SKM-1 treated with dmso at 0.1 percent for 144 hours (cell line): ENCODE results near the gene GNAT2.
A peak's percentile ranks its signal among the peaks of the same experiment; 100 is the strongest.

Source experiments
- DNase-seq: peaks from one replicate; lab custom pipeline; 2025; ENCODE audit not compliant: unreplicated experiment; lab: John Stamatoyannopoulos, UW

Gene GNAT2

DNA sequence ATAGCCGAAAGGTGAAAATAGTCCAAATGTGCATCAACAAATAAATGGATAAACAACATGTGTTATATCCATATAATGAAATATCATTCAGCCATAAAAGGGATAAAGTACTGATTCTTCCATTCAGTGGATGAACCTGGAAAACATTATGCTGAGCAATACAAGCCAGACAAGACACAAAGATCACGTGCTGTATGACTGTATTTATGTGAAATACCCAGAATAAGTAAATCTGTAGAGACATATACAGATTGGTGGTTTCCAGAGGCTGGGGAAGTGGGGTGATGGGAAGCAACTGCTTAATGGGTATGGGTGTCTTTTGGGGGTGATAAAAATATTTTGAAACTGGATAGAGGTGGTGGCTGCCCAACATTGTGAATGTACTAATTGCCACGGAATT is 23.2 kb upstream of the GNAT2 start:
- no peak for DNase-seq

DNA sequence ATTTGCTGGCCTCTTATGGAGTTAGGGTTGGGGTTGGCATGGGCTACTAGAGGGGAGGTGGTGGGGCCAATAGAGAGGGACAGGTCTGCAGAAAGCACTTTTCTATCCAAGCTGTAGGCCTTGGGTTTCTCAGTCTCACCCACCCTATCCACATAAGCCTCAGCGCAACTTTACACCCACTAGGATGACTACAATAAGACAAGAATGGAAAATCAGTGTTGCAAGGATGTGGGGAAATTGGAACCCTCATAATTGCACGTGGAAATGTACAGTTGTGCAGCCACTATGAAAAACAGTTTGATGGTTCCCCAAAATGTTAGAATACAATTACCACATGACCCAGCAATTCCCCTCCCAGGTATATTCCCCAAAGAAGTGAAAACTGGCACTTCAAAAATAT is 22.4 kb upstream of the GNAT2 start:
- no peak for DNase-seq

DNA sequence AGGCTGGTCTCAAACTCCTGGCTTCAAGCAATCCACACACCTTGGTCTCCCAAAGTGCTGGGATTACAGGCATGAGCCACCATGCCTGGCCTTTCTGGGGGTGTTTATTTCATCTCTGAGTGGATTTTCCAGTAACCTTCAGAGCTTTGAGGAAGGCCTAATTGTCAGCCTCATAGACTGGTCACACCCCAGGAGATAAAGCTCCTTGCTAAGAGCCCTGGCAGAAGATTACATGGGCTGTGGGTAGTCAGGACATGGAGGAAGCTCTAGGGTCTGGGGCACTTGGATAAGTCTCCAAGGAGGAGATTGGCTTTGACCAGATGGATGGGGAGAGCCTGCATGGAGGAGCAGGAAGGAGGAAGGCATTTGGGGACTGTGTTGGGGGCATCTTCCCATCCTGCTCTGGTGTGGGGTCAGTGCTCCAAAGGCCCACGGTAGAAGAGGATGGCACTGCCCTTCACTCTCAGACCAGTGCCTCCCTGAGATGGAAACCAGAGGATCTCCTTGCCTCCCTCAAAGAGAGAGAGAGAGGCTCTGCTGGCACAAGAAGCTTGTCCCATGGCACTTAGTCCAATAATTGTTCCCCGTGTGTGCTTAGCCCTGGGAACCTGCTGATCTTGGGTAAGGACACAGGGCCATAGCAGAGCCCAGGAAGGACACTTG is 21.8 kb upstream of the GNAT2 start:
- DNase-seq = no peak

DNA sequence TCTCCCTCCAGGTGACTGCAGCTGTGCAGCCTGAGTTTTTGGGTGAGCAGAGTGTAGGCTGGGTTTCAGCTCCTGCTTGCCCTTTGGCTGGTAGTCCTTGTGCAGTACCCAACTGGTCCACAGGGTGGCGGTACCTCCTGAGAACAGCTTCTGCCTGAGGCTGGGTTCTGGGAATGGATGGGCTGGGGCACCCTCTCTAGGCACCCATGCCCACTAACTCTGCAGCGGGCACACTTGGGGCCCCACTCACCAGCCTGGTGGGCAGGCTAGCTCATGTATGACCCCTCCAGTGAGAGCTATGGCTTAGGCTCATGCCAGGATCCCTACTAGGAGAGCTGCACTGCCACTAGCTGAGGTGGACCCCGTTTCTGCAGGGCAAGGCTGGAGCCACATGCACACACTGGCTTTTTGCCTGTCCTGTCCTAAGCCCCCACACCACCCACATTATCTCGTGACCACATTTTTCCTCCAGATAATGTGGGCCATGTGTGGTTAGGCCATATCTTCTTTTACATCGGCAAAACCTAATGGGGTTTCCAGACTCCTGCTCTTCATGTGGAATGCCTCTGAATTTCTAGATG is 21.0 kb upstream of the GNAT2 start:
- peak; percentile 55 for DNase-seq

DNA sequence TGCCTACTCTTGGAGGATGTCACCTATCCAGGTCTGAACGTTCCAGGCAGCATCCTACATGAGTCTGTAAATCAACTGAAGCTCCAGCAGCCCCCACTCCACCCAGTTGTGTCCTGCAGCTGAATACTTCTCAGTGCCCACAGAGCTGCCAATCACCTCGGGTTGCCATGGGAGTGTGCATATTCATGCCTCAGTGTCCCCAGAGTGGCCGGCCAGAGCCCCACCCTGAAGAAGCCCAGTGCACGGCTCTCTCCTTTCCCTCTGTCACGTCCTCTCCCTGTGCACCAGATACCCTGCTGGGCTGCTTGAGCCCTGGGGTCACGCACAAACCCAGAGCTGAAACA is 20.4 kb upstream of the GNAT2 start:
- no peak for DNase-seq

DNA sequence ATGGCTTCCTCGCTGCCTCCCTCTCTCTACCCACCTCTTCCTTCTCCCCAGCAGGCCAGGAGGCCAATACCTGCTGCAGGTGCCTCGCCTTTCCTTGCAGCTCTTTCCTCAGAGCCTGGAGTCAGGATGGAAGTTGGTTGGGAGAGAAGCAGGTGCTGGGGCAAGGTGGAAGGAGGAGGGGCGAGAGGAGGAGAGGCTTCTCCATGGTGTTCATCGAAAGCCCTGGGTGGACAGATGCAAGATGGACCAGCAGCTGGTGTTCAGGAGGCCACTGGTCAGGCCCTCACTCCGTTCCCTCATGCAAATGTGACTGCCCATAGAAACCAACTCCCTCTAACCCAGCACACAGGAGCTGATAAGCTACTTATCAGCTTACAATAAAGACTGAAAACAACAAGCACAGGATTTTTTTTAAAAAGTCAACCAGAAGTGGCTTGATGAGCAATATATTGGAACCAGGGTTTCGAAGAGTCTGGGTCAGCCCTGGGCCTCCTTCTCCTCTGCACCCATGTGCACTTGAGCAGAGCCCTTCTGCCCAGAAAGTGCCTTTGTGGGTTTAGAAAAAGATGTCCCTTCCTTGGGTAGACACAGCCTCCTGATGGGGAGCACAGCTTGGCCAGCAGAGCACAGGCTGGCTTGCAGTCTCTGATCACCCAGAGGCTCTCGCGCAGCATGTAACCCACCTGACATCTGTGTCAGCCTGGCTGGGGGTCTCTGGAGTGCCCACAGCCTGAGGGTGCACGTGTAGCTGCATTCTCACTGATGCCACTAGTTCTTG is 19.8 kb upstream of the GNAT2 start:
- DNase-seq = no peak

DNA sequence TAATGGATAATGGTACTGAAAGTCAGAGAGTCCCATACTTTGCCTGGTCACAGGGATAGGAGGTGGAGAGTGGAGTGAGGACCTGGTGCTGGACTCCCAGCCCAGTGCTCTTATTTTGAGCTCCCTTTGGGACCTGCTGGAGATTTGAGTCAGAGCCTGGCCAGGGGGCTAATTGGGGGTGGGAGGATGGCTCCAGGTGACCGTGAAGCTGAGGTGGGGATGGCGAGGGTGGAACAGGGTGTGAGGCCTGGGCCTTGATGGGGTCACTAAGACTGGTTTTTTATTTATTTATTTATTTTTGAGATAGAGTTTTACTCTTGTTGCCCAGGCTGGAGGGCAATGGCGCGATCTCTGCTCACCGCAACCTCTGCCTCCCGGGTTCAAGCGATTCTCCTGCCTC is 18.0 kb upstream of the GNAT2 start:
- no peak for DNase-seq

DNA sequence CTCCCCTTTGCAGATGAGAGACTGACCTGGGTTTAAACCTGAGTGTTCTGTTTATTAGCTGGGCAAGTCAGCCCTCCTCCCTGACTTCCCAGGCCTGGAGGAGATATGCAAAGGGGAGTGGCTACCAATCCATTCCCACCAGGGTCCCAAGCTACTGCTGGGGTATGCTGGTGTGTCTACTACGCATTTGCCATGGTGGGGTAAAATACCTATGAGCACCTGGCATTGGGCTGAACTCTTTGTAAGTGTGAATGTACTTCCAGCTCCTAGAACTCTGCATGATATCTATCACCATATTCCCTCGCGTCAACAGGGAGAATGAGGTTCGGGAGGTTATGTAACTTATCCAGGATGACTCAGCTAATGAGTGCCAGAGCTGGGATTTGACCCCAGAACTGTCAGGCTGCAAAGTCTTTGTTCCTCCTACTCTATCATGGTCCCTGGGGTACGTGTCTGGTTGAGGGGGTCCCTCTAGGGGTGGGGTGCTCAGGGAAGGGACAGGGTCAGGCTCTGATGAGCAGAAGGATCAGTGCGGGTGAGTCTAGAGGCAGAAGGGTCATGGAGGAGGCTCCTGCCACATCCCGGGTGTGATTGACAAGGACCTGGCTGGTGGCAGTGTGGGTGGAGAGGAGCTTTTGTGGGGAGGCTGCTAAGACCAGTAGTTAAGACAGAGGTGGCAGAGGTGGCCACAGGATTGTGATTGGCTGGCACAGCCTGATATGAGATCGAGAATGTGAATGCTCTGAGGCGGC is 17.0 kb upstream of the GNAT2 start:
- DNase-seq = no peak

DNA sequence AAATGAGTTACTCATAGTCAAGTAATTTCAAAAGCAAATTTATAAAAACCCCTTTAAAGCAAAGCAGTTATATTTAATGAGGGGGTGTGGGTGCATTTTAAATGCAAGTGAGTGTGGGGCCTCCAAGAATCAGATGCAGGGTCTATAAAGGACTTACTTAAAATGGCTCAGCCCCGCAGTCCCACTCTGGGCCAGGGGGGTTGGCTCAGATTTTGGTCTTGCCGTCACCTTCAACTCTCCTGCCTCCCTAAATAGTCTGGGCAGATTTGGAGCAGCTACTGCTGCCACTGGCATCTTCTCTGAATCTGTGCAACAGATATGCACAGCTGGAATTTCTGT is 16.4 kb upstream of the GNAT2 start:
- no peak for DNase-seq

DNA sequence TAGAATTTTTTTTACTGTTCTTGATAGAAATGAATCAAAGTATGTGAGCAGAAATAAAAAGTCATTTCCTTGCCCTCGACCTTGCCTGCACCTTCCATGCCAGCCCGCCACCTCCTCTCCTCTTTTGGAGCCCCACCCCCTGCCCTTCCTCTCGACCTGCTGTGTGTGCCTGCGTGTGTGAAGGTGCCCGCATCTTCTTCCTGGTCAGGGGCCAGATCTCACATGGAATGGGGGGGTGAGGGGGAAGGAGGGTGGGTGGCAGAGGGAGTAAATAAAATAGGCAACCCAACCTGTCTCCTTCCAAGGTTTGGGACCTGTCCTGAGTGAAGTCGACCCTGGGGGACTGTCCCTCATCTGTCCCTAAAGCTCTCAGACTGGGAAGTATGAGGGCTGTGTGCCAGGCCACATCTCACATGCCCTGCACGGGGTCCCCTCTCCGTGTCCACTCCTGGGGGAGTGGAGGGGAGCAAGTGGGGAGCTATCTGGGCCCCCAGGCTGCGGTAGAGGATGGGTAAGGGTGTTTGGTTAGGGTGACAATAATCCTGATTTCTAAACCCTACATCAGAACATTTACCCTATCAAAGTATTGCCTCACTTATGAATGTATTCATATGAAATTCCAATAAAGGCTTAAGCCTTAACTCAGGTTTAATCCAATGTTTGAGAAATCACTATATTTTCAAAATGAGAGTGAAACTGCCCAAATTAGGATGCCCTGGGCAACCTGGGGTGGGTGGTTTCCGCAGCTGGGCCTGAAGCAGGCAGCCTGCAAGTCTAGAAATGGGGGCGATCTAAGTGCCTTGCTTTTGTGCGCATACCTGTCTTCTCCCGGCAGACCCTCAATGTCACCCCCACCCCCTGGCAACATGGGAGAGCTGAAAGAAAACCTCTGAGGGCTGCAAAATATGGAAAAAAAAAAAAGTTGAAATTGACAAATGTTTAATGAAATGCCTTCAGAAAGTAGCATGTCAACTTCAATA is 15.6 kb upstream of the GNAT2 start:
- DNase-seq = no peak

DNA sequence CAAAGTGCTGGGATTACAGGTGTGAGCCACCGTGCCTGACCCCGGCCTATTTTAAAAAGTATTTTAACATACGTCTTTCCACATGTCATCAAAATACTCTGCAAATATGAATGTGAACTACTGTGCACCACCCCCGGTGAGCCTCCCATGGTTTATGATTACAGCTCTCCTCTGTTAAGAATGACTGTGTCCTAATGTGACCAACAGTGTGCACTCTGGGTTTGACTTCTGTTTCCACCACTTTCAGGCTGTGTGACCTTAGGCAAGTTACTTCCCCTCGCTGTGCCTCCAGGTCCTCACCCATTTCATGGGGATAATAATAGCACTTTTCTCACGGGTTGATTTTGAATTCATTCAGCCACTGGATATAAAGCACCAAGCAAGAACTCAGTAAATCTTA is 14.9 kb upstream of the GNAT2 start:
- DNase-seq = no peak

DNA sequence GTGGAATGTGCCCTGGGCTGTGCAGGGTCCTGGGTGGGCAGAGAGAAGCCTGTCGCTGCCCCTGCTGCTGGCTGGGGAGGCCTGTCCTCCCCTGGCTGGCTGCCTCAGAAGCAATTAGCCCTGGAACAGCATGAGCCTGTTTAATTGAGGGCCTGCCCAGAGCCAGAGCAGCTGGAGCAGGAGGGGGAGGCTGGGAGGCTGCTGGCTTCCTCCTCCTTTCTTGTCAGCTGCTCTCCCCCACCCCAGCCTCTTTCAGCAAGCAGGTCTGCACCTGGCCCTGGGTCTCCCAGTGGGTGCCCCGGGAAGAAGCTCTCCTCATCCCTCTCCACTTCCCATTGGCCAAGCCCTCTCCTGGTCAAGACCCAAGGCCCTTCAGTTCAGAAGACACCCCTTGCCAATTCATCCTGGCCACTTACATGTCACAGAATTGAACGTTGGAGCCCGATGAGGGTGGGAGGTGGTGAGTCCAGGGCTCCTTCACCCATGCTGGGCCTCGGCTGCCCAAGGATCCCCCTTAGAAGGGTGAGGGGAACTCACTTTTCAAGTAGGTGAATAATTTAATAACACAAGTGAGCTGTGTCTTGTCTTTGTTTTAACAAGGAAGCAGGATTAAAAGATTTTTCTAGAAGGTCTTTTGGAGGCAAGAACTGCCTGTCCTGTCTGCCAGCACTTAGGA is 13.4 kb upstream of the GNAT2 start:
- no peak for DNase-seq

DNA sequence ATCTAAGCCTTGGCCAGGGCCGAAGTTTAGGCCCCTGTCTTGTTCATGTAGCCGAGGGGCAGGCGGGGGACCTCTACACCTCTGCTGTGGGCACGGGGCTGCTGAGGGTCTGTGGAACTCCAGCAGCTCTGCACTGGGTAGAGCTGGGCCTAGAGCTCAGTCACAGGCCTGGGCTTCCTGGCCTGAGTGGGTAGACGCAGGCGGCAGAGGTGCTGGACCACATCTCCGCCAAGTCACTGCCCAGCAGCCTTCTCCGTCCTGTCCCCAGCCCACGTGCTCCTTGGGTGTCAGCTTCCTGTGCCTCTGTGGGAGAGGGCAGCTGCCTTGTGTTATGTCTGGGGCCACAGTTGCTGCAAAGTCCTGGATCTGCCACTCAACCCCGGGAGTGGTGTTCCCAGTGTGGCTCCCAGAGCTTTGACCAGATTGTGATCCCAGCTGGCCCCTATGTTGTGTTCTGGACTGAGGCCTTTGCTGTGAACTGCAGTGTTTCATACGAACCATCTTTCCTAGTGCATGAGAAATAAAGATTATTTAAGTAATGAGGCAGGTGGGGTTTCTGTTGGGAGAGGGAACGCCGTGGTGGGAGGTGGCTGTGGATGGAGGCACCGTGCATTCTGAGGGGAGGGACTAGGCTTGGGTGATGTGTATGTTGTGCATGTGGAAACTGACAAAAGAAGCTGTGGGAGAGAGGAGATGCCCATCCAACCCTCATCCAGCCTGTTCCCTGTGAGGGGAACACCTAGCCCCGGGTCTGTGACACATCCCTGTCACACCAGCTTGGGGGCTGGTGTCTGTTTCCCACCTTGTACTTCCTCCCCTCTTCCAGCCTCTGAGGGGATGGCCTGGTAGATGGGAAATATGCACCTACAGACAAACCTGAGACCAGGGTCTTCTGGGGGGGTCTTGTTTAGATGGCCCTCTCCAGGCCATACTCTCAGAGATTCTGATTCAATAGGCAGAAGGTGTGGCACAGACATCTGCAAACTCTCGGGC is 12.4 kb upstream of the GNAT2 start:
- no peak for DNase-seq

DNA sequence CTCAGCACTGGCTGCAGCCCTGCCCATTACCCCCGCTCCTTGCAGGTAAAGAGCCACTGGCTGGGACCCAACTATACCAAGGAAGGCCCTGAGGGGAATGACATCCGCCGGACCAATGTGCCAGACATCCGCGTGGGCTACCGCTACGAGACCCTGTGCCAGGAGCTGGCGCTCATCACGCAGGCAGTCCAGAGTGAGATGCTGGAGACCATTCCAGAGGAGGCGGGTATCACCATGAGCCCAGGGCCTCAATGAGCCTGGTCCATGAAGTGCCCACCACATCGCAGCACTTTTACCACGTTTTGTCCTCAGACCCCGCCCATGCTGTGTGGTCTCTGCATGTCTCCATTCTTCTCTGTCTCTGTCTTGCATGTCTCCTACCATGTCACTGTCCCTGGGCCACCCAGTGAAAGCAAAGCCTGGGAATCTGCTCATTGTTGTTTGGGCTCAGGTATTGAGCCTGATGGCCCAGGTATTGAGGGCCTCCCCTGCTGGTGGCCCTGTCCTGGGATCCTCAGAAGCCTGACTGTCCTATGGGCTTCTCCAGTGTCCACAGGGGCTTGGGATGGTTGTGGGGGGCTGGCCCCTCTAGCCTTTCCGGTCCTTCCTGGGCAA is 11.6 kb upstream of the GNAT2 start:
- DNase-seq = no peak

DNA sequence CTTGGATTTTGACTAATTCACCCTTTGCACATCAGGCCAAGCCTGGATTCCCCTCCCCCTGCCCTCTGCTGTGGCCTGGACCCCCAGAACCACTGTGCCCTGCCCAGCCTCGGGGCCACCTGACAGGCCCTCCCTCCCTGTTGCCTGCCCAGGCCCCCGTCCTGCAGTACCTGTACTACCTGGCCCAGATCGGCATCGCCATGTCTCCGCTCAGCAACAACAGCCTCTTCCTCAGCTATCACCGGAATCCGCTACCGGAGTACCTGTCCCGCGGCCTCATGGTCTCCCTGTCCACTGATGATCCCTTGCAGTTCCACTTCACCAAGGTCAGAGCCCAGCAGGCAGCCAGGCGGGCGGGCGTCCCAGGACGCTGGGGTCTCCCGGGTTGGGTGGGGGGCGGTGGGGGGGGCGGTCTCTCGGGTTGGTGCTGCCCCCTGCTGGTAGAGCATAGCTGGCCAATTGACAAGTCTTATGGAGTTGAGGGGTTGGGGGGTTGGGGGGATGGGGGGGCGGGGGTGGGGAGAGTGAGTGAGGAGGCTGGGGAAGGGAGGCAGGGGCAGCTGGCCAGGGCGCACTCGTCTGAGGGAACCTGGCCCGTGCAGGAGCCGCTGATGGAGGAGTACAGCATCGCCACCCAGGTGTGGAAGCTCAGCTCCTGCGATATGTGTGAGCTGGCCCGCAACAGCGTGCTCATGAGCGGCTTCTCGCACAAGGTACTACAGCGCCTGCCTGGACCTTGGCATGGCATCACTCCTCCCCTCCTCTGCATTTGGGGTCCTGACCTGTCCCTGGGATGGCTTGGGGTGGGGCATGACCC is 10.9 kb upstream of the GNAT2 start:
- no peak for DNase-seq

DNA sequence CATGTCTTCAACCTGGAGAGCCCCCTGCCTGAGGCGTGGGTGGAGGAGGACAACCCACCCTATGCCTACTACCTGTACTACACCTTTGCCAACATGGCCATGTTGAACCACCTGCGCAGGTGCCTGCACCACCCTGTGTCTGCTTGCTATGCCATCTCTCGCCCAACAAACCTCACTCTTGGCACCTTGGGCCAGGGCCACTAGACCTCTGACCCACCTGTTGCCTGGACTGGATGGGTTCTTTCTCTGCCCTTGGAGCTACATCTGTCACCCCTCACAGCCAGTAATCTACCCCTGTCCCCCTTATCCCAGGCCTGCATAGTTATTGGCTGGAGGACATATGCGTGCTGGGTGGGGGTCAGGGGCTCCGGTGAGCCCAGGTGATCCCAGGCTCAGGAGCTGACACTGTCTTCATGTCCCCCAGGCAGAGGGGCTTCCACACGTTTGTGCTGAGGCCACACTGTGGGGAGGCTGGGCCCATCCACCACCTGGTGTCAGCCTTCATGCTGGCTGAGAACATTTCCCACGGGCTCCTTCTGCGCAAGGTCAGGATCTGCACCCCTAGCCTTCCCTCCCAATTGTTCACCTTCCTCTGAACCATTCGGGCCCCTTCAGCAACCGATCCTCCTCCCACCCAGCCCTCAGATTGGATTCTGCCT is 10.1 kb upstream of the GNAT2 start:
- no peak for DNase-seq
